ENCODE results near the gene CDYL. TPM values are rescaled to one million over a fixed set of nuclear protein-coding genes. Genes with fewer than 3 reads are reported as not detected.

CDYL gene
- 27.2 TPM for total RNA-seq
- long read RNA-seq, transcript CDYL-203 (7 exons, 2,184 nt), result major isoform, 46 of 62 reads
- long read RNA-seq, partial matches to known transcripts, result 5 of 62 reads
- long read RNA-seq, other reads (novel, unspliced or antisense), result 10 of 62 reads

GRCh38 chr6:4776131-4776492 lies at the start of gene CDYL:
CDYL (plus strand) TSS chr6:4776404; CDS start chr6:4776784, 380 bp downstream.
- ATAC-seq (ENCODE audit: poor library complexity) (peak; percentile 93), DNase-seq (peak; percentile 92)
- intact Hi-C loops (cut with DNase I), result loop anchor here (10.0 kb wide), 2 partner anchors 131 to 159 kb away; no protein-coding TSS in a partner anchor

- intact Hi-C loops (cut with DNase I), result no loop called here
- DNase-seq, result no peak
- ATAC-seq (ENCODE audit: poor library complexity), result no peak
Measured at GRCh38 chr6:4726645-4727044, 49.6 kb upstream of the CDYL start.

- intact Hi-C loops (cut with DNase I), result no loop called here
- ATAC-seq (ENCODE audit: poor library complexity) (no peak), DNase-seq (no peak)
Measured at GRCh38 chr6:4727217-4727616, 49.0 kb upstream of the CDYL start.

GRCh38 chr6:4727671-4728435 lies 48.4 kb upstream of the CDYL start:
- no peak for ATAC-seq (ENCODE audit: poor library complexity)
- no peak for DNase-seq
- intact Hi-C loops (cut with DNase I), result no loop called here

GRCh38 chr6:4728436-4728769 lies 47.8 kb upstream of the CDYL start:
- DNase-seq, result no peak
- ATAC-seq (ENCODE audit: poor library complexity), result no peak
- intact Hi-C loops (cut with DNase I), result no loop called here

- intact Hi-C loops (cut with DNase I), result no loop called here
- no peak for ATAC-seq (ENCODE audit: poor library complexity)
Measured at GRCh38 chr6:4728926-4729325, 47.3 kb upstream of the CDYL start.

GRCh38 chr6:4731996-4732395 lies 44.2 kb upstream of the CDYL start:
- intact Hi-C loops (cut with DNase I), result no loop called here
- ATAC-seq (ENCODE audit: poor library complexity) (no peak), DNase-seq (no peak)

More at GRCh38 chr6:4728926-4729325, 47.3 kb upstream of the CDYL start:
- DNase-seq, result no peak

- DNase-seq (peak; percentile 56), ATAC-seq (ENCODE audit: poor library complexity) (peak; percentile 56)
- intact Hi-C loops (cut with DNase I), result no loop called here
Measured at GRCh38 chr6:4732691-4733315, 43.4 kb upstream of the CDYL start.

GRCh38 chr6:4736371-4736873 lies 39.8 kb upstream of the CDYL start:
- no peak for ATAC-seq (ENCODE audit: poor library complexity)
- DNase-seq, result no peak
- intact Hi-C loops (cut with DNase I), result no loop called here

GRCh38 chr6:4740032-4740431 lies 36.2 kb upstream of the CDYL start:
- ATAC-seq (ENCODE audit: poor library complexity) (no peak), DNase-seq (no peak)
- intact Hi-C loops (cut with DNase I), result no loop called here

GRCh38 chr6:4743062-4743461 lies 33.1 kb upstream of the CDYL start:
- no peak for ATAC-seq (ENCODE audit: poor library complexity)

GRCh38 chr6:4743926-4744325 lies 32.3 kb upstream of the CDYL start:
- intact Hi-C loops (cut with DNase I), result no loop called here
- ATAC-seq (ENCODE audit: poor library complexity) (no peak), DNase-seq (no peak)

More at GRCh38 chr6:4743062-4743461, 33.1 kb upstream of the CDYL start:
- no peak for DNase-seq
- intact Hi-C loops (cut with DNase I), result no loop called here

GRCh38 chr6:4747588-4747987 lies 28.6 kb upstream of the CDYL start:
- DNase-seq, result no peak
- no peak for ATAC-seq (ENCODE audit: poor library complexity)
- intact Hi-C loops (cut with DNase I), result no loop called here

- DNase-seq, result no peak
- intact Hi-C loops (cut with DNase I), result no loop called here
- ATAC-seq (ENCODE audit: poor library complexity), result no peak
Measured at GRCh38 chr6:4751823-4752464, 24.3 kb upstream of the CDYL start.

GRCh38 chr6:4756247-4756646 lies 20.0 kb upstream of the CDYL start:
- intact Hi-C loops (cut with DNase I), result no loop called here
- DNase-seq, result no peak
- no peak for ATAC-seq (ENCODE audit: poor library complexity)

GRCh38 chr6:4759997-4760396 lies 16.2 kb upstream of the CDYL start:
- intact Hi-C loops (cut with DNase I), result no loop called here
- DNase-seq, result no peak
- ATAC-seq (ENCODE audit: poor library complexity), result peak; percentile 60

GRCh38 chr6:4760773-4761172 lies 15.4 kb upstream of the CDYL start:
- DNase-seq (no peak), ATAC-seq (ENCODE audit: poor library complexity) (no peak)
- intact Hi-C loops (cut with DNase I), result no loop called here

GRCh38 chr6:4762294-4762693 lies 13.9 kb upstream of the CDYL start:
- intact Hi-C loops (cut with DNase I), result no loop called here
- no peak for ATAC-seq (ENCODE audit: poor library complexity)
- DNase-seq, result no peak

GRCh38 chr6:4763921-4764320 lies 12.3 kb upstream of the CDYL start:
- no peak for DNase-seq
- no peak for ATAC-seq (ENCODE audit: poor library complexity)
- intact Hi-C loops (cut with DNase I), result no loop called here

- ATAC-seq (ENCODE audit: poor library complexity) (no peak), DNase-seq (no peak)
- intact Hi-C loops (cut with DNase I), result no loop called here
Measured at GRCh38 chr6:4768815-4769214, 7.4 kb upstream of the CDYL start.

Measured in Right ventricle myocardium superior (tissue), 1 donor.